ENCODE results near the gene SELENOM. TPM values are rescaled to one million over a fixed set of nuclear protein-coding genes. Genes with fewer than 3 reads are reported as not detected.
"Not testable (repeated sequence)": the region's sequence is repeated elsewhere in the genome, so short reads cannot be mapped to it uniquely, and the experiment has no call there.

The SELENOM gene
- polyA plus RNA-seq, 12 donors: 12.7 to 29.7 (median 17.7) TPM; not detected in 1

DNA sequence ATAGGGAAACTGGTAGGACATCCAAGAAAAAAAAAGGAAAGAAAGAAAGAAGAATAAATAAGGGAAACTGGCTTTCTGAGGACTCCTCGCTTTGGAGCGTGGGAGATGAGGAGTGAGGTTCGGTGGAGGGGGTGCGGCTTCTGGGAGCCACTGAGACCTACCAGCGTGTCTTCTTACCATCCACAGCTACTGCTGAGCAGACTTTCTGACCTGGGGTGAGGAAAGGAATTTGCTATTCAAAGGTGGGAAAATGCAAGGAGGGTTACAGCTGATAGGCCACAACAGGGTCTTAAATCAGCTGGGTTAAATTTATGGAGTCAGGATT is 488 bp upstream of the SELENOM start:
- no peak for DNase-seq

DNA sequence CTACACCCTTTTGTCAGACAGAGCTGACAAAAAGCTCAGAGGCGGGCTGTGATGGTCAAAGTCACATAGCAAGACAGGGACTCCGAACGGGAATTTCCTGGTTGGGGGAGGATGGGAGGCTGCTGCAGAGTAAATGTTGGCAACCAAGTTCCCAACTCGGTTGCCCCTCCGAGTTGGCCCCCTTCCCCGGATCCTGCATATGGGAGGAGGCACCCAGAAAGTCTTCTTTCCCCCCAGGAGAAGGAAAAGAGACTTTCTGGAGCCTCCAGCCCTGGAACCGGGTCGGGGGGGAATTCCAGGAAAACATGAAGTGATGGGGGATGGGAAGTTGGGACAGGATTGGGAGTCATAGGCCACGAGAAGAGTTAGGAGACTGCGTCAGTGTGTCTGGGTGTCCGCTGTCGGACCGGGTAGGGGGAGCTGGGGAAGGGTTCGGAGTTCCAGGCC is 614 bp downstream of the SELENOM start:
- DNase-seq: no peak

DNA sequence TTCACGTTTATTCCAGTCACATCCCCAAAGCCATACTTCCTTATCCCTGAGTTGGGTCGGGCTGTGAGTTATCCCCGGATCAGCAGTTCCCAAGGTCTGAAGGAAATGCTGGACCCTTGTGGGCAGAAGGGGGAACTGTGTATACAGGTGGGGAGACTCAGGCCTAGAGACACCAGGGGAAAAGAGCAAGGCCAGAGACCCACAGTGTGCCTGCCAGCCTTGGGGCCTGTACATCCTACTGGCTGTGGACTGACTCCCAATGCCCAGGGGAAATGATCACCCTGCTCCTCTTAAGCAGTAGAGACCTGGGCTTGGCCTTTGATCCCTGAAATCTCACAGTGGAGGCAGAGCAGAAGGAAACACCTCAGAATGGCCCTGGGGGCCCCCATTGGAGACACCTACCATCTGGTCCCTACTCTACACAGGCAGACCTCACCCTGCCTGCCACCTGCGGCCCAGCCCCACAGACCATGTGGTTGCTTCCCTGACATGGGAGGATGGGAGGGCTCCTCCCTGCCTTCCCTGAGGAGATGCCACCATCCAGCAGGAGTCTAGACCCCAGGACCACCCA is 1.3 kb downstream of the SELENOM start:
- DNase-seq: no peak

DNA sequence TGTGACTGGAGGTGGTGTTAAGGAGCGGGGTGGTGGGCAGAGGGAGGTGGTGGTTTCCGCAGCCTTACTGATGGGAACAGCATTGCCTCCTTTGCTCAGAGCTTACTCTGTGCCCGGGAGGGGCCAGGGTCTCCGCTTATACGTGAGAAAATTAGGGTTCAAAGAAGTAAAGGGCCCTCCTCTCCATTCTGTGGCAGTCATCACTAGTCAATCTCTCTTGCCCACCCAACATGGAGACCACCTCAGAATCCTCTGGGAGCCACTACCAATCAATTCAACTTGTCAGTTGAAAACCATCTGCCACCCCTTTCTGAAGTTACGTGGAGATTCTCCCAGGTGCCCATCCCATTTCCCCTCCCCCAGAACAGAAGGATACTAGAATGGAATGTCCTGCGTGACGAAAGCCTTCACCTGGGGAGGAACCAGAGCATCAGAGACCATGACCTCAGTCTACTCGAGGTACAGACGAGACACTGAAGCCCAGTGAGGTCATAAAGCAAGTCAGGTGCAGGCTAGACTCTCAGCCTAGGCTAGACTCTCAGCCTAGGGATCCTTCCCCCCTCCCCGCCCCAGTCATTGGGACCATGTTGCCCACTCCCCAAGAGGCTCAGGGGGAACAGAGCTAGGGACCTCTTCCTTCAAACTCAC is 2.0 kb downstream of the SELENOM start:
- DNase-seq: no peak

DNA sequence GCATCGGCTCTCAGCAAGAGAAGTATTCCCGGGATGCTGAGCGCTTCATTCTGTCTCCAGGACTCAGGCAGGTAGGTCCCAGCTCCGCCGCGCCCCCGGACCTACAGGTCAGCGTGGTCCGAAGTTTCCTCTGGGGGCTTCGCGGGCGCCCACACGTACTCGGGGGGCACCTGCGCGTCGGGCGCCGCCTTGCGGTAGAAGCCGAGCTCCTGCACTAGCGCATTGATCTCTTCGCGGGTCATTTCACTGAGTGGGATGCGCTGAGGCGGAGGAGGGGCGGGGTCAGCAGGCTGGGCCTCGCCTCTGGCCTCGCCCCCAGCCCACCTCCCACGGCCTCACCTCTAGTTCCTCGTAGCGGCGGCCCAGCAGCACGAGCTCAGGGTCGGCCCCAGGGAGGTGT is 2.5 kb downstream of the SELENOM start:
- no peak for DNase-seq

DNA sequence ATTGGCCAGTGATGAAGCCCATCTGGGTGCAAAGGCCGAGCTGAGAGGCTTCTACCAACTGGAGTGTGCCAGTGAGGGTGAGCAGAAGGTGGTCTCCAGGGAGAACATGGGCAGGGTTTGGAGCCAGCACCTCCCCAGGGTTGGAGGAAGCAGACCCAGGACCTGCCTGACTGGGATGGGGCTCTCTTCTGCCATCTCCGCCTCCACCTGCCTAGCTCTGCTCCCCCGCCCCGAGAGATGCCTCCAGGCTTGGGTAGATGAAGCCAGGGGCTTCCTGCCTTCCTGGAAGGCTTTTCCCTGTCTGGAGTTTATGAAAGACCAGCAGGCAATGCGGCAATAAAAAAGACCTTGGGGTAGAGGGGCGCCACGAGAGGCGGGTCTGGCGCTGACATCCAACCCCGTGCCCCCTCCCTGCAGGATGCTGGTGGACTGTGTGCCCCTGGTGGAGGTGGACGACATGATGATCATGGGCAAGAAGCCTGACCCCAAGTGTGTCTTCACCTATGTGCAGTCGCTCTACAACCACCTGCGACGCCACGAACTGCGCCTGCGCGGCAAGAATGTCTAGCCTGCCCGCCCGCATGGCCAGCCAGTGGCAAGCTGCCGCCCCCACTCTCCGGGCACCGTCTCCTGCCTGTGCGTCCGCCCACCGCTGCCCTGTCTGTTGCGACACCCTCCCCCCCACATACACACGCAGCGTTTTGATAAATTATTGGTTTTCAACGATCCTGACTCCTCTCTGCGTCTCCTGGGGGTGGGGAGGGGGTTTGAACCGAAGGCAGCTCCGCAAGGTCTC is 3.3 kb downstream of the SELENOM start:
- no peak for DNase-seq

DNA sequence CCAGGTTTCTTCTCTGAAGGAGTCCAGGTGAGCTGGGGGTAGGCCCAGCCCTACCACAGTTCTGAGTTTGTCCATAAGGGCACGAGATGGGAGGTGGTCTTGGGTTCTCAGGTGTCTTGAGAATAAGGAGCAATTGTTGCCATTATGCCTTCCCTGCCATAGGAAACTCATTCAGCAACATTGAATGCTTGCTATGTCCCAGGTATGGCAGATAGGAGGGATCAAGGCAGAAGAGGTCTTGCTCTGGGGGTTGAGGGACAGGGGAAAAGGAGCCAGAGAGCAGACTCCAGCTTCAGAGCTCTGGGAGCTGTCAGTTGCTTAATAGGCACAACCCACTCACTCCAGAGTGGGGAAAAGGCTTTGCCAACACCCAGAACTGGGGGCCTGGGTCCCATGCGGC is 4.3 kb downstream of the SELENOM start:
- DNase-seq: no peak

DNA sequence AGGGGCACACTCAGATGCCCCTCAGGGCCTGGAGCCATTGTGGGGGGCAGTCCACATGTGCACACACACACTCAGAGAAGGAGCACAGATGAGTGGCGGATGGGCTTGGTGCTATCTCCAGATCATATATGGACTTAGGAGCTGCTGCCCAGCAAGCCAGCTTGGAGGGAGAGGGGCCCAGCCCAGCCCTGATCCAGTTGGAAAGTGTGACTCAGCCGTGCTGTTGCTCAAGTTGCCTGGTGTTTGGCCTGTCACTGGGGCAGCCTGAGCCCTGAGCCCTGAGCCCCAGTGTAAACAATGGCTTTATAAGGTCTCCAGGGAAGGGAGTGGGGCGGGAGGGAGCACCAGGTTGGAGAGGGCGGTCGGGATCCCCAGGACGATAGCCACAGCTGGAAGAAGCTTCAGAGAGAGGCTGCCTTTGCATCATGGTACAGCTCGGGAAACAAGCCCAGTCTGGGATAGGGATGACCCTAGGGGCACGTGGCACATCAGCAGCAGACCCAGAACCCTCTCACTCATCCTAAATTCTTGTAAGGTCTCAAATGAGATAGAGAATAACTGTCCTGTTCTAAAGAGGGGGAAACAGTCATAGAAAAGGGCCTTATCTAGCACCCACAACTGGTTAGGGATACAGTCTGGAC is 4.8 kb downstream of the SELENOM start:
- no peak for DNase-seq

DNA sequence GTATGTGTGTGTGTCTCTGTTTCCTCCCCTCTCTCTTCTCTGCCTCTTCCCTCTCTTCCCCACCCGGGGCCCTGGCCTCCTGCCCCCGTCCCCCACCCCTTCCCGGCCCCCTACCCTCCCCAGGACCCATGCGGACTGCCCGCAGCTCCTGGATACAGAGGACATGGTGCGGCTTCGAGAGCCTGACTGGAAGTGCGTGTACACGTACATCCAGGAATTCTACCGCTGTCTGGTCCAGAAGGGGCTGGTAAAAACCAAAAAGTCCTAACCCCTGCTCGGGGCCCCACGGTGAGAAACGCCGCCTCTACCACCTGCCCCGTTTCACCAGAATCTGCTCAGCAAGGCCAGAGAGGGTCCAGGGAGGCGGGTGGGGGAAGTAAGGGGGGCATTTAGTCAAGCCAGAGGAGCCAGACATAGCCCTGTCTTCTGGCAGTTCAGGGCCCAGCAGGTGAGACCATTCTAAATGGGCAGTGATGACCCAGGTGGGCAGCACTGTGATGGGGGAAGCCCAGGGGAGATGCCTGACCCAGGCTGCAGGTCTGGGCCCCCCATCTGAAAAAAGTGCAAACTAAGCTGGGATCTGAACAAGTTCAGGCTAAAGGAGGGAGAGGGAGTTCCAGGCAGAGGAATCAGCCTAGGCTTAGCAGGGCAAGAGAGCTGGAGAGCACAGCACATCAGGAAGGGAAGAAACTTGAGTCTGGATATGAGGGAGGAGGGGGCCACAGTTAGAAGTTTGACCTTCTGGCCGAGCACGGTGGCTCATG is 6.4 kb downstream of the SELENOM start:
- DNase-seq: no peak

DNA sequence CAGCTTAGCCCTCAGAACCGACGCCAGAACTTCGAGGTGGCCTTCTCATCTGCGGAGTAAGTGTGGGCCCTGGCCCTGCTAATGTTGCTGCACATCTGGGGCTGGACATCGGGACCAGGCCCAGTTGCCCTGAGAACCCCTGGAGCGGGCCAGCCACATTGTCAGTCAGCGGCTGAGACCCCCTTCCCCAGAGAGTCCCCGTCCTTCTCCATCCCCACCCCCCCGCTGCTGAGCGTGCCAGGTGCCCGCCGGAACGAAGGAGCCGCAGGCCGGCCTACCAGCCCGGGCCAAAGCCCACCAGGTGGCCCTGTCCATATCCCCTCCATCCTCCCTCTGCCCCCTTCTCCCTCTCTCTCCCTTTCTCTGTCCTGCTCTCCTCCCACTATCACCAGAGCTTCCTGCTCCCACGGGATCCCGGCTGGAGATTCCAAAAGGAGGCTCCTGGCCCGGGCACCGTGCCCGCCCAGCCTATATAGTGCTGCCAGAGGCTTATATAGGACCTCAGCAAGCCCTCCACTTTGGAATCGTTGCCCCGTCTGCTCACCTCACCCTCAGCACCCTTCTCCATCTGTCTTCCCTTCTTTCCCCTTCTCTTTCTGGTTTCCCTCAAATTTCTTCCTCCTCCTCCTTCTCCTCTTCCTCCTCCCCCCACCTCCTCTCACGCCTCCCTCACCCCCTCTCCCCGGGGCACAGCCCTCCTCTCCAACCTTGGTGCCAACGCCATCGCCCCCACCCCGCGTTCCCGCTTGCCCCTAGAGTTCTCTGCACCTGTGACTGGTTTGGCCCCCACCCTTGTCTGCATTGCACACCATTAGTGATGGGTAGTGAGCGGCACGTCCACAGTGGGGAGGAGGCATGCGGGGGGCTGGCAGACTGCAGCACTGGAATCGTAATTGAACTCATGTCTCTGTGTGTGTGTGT is 7.3 kb downstream of the SELENOM start:
- DNase-seq: no peak

DNA sequence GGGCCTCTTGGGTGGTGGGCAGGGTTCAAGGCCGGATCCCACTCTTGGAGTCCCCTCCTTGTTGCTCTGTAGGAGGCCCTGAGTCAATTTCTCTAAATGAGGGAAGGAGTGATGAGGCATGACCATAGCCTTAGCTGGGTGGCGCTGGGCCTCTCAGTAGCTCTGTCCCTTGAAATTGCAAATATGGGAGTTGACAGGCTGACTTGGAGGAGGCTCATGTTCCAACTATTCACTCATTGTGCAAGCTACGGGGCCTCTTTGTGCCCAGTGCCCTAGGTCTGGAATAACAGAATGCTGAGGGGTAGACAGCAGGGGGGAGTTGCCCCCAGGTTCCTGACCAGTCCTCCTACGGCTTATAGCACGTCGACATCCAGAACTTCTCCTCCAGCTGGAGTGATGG is 8.0 kb downstream of the SELENOM start:
- no peak for DNase-seq

DNA sequence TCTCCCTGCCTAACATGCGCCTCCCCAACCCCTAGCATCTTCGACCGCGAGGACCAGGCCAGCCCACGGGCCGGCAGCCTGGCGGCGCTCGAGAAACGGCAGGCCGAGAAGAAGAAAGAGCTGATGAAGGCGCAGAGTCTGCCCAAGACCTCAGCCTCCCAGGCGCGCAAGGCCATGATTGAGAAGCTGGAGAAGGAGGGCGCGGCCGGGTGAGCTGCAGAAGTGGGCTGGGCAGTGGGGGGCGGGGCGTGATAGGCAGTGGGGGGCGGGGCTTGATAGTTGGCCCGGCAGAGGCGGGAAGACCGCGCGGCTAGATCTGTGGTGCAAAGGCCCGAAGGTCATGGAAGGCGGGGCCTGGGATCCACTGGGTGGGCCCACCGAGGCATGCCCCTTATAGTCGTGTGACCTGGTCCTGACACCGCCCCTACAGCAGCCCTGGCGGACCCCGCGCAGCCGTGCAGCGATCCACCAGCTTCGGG is 8.7 kb downstream of the SELENOM start:
- DNase-seq: no peak

DNA sequence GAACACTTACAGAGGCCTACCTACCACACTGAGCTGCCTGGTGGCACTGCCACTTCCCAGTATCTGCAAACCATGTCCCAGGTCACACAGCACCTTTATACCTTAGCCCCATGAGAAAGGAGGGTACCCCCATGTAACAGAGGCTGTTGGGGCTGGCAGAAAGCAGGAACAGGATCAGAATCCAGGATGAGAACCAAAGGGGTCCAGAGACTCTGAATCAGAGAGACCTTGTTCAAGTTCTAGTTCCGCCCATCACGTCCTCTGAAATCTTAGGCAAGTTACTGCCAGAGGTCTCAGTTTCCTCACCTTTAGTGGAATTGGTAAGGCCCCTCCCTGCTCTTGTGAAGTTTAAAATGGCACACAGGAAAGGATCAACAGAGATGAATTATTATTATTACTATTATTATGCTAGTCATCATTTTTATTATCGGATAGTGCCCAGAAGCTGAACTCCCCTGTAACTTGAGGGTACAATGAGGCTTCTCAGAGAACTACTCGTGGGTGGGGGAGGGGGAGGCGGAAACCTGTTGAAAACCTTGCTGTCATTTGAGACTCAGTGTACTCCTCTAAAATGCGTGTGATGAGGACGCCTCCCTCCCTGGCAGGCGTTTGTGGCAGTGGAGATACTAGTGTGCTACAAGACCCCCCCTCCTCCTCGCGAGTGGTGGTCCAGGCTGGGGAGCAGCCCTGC is 9.3 kb downstream of the SELENOM start:
- DNase-seq: no peak

DNA sequence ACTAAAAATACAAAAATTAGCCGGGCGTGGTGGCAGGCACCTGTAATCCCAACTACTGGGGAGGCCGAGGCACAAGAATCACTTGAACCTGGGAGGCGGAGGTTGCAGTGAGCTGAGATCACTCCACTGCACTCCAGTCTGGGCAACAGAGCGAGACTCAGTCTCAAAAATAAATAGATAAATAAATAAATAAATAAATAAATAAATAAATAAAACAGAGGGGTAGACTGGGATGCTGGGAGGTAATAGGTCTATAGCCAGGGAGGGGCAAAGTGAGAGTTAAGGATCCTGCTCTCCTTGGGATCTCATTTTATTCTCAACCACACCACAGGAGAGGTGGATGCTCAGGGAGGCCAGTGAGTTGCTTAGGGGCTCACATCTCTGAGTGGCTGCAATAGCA is 9.8 kb downstream of the SELENOM start:
- DNase-seq: not testable (repeated sequence)

DNA sequence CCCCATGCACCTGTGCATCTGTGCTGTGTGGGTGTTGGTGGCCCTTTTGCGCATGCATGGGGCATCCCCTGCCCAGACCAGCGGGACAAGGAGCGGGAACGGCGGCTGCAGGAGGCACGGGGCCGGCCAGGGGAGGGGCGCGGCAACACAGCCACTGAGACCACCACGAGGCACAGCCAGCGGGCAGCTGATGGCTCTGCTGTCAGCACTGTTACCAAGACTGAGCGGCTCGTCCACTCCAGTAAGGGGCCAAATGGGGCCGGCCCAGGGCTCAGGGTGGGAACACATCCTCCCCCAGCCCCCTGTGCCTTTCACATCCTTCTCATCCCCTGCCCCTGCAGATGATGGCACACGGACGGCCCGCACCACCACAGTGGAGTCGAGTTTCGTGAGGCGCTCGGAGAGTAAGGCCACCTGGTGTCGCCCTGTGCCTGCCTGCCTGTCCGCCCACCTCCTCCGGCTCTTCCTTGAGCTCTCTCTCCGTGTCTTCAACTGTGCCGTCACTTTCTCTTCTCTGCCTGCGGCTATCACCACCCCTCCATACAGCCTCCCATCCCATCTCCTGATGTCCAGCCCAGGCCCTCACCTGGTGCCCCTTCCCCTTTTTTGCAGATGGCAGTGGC is 10.6 kb downstream of the SELENOM start:
- DNase-seq: no peak

DNA sequence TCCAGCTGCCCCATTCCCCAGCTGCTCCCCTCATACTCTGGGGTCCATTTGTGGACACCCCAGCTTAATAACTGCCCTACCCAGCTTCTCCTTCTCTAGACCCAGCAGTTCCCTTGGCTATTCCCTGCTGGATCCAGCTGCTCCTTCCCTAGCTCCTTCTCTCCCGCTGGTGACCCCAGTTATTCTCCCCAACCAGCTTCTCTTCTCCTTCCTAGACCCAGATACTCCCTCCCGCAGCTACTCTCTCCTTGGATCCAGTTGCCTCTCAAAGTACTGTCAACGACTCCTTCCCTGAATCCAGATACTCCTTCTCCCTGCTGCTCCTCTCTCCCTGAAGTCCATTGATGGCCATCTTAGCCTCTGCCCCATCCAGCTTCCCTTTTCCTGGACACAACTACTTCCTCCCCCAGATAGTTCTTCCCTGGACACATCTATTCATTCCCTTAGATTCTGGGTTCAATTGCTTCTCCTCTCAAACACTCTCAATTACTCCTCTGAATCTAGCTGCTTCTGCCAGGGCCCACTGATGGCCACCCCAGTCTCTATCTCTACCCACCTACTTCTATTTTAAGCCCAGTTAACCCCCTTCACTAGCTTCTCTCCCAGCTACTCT is 11.6 kb downstream of the SELENOM start:
- no peak for DNase-seq

DNA sequence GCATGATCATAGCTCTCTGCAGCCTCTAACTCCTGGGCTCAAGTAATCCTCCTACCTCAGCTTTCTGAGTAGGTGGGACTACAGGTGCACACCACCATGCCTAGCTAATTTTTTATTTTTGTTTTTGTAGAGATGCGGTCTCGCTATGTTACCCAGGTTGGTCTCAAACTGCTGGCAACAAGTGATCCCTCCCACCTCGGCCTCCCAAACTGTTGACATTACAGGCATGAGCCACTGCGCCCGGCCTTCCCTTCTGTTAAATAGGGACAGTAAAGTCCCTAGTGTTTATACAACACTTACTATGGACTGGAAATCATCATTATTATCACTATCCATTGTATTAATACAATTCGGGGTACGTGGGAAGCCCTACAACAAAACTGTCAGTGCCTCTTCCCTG is 12.6 kb downstream of the SELENOM start:
- no peak for DNase-seq

DNA sequence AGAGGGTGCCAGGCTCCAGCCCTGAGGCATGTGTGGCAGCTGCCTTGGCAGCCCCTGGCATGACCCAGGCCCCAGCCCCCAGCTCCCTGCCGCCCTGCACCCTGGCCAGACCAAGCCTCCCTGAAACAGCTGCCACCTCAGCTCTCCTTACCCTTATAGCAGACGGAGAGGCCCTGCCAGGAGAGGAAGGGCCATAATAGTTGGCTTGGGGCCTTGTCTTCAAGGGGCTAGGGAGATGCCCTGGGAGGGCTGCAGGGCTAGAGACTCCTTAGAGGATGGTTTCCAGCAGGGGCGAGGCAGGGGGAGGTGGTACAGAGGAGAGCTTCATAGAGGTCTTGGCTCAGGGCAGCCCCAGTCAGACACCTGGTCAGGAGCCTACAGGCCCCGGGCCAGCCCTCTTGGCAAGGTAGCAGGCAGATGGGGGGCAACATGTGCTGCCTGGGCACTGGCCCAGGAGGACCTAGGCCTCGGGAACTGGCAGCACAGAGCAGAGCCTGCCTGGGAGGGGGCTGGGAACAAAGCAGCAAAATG is 13.3 kb downstream of the SELENOM start:
- no peak for DNase-seq

All from muscle of arm (tissue), 12 donors.